Calu3 (cell line): Measurements from ENCODE around the gene NUMBL. TPM values are rescaled to one million over a fixed set of nuclear protein-coding genes. Genes with fewer than 3 reads are reported as not detected.
A peak's percentile ranks its signal among the peaks of the same experiment; 100 is the strongest.

Experiments
- BruUV-seq: library from RNA; stranded (reverse); fragments of 400-500 nt; replicated peaks from 2 replicates; lab custom pipeline; 2021; lab: Mats Ljungman, UMichigan
- CTCF ChIA-PET: fragments of 300-600 bp; sonication (Branson Sonifier 250); formaldehyde crosslinking; loops from one replicate; lab custom pipeline; 2022; ENCODE audit warnings: antibody characterized with exemption; lab: Charles Lee
- DNase-seq: peaks from one replicate; pipeline ENCODE4 v3.0.0; 2022
- H3K27ac Mint-ChIP-seq: one replicate; pipeline ENCODE4 v1.8.0; 2022; ENCODE audit warnings: mixed read lengths; ENCODE audit not compliant: unreplicated experiment
- H3K27me3 Mint-ChIP-seq: one replicate; pipeline ENCODE4 v1.8.0; 2022; ENCODE audit warnings: mixed read lengths; ENCODE audit not compliant: unreplicated experiment
- H3K36me3 Mint-ChIP-seq: one replicate; pipeline ENCODE4 v1.8.0; 2022; ENCODE audit warnings: mild to moderate bottlenecking, moderate library complexity, mixed read lengths; ENCODE audit not compliant: insufficient read depth, unreplicated experiment
- H3K4me1 Mint-ChIP-seq: one replicate; pipeline ENCODE4 v1.8.0; 2022; ENCODE audit warnings: mild to moderate bottlenecking, low read depth, mixed read lengths; ENCODE audit not compliant: unreplicated experiment
- H3K4me3 Mint-ChIP-seq: one replicate; pipeline ENCODE4 v1.8.0; 2022; ENCODE audit warnings: mild to moderate bottlenecking, low read depth, moderate library complexity, mixed read lengths; ENCODE audit not compliant: unreplicated experiment
- H3K9me3 Mint-ChIP-seq: one replicate; pipeline ENCODE4 v1.8.0; 2022; ENCODE audit warnings: low read depth, mixed read lengths; ENCODE audit not compliant: unreplicated experiment
- intact Hi-C: fragments of 100-400 bp; cut with micrococcal nuclease; formaldehyde crosslinking; loops from one replicate; pipeline ENCODE4 v1.10.0; 2022; ENCODE audit not compliant: unreplicated experiment
- total RNA-seq: library from RNA; stranded (reverse); gene quantifications from 2 replicates; pipeline ENCODE4 v1.2.3, GENCODE V29; 2022
- TF ChIP-seq, protein P1 (sequence below): fragments of 200-600 bp; IDR thresholded peaks from one replicate; pipeline ENCODE4 v1.8.0; 2022; ENCODE audit warnings: antibody characterized with exemption; ENCODE audit not compliant: unreplicated experiment

The NUMBL gene
- total RNA-seq, 1 experiment from 2014 or later: 21.4 TPM

DNA sequence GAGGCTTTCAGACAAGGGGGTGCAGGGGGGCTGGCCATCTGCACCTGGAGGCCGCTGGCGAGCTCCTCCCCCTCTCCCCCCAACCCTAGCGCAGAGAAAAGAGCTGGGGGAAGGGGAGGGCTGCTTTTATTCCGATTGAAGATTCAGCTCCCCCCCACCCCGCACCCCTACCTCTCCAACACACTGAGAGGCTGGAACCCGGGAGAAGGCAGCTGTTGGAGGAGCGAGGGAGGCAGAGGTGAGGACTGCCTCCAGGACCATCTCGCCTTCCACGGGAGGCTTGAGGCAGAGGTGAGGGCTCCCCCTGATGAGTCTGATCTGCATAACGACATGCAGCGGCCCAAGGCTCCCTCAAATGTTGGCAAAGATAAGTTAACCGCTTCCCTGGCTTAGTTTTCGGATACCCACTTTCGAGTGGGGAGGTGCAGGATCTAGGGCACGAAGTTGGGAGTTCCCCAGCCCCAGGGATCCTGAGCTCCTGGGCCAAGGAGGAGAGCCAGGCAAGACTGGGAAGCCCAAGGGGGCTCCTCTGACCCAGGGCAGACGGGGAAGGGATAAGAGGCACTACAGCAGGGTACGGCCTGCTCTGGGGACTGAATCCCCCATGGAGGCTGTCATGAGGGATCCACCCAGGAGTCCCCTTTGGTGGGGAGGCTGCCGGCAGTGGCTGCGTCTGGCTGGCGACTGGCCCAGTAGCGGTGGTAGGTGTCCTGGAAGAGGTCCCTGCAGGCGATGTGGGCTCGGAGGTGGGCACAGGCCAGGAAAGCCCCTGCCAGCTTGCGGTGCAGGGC, 1.2 kb upstream of the NUMBL start:
- BruUV-seq: no TSS peak
- Mint-ChIP-seq H3K36me3 (peaks cover 57% of the 10 kb centered on the region), H3K9me3 (no peaks in the 10 kb centered on the region), H3K4me1 (no peaks in the 10 kb centered on the region), H3K27ac (peak overlapping the region; percentile 94), H3K4me3 (no peak overlapping the region), H3K27me3 (no peaks in the 10 kb centered on the region)
- intact Hi-C loops: no loop called here
- CTCF ChIA-PET: interaction anchor here (0.7 kb wide), 2 partner anchors 86 to 314 kb away, joined by 4 read pairs; no protein-coding TSS in a partner anchor
- DNase-seq: no peak
- TF ChIP-seq, protein P1, sequence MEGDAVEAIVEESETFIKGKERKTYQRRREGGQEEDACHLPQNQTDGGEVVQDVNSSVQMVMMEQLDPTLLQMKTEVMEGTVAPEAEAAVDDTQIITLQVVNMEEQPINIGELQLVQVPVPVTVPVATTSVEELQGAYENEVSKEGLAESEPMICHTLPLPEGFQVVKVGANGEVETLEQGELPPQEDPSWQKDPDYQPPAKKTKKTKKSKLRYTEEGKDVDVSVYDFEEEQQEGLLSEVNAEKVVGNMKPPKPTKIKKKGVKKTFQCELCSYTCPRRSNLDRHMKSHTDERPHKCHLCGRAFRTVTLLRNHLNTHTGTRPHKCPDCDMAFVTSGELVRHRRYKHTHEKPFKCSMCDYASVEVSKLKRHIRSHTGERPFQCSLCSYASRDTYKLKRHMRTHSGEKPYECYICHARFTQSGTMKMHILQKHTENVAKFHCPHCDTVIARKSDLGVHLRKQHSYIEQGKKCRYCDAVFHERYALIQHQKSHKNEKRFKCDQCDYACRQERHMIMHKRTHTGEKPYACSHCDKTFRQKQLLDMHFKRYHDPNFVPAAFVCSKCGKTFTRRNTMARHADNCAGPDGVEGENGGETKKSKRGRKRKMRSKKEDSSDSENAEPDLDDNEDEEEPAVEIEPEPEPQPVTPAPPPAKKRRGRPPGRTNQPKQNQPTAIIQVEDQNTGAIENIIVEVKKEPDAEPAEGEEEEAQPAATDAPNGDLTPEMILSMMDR: no peak

DNA sequence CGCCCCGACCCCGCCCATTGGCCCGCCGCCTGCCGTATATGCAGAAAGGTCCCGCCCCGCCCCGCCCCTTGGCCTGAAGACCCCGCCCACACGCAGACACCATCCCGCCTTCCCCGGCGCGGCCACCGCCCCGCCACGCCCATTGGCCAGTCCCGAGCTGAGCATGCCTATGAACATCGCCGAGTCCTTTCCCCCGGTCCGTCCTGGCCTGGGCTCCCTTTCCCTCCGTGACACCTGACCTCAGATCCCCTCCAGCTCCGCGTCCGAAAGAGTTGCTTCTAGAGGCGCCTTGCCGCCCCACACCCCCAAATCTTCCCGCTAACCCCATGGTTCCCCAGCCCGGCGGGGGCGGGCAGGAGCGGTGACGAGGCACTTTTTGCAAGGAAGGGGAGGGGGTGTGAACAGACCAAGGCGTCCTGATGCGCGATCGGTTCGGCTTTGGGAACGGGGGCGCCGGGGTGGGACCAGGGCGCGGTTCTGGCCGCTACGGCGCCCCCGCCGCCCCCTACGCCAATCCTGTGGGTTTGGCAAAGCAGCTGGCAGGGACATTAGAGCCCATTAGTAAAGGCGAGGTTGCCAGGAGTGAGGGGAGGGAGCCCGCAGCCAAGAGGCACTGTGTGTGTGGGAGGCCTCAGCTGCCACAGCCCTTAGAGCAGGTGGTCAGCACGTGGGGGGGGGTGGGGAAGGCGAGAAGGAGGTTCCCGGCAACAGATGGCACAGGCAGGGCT, 406 bp upstream of the NUMBL start:
- peaks cover 53% of the 10 kb centered on the region for H3K36me3 Mint-ChIP-seq
- peak; percentile 93 for DNase-seq
- BruUV-seq: no TSS peak
- H3K4me3 Mint-ChIP-seq: no peak overlapping the region
- no peaks in the 10 kb centered on the region for H3K4me1 Mint-ChIP-seq
- peak overlapping the region; percentile 94 for H3K27ac Mint-ChIP-seq
- H3K27me3 Mint-ChIP-seq: no peaks in the 10 kb centered on the region
- TF ChIP-seq, protein P1: no peak
- no peaks in the 10 kb centered on the region for H3K9me3 Mint-ChIP-seq
- CTCF ChIA-PET: interaction anchor here (0.6 to 0.7 kb wide), 3 partner anchors 87 to 541 kb away, joined by 3 to 4 read pairs (median 4); no protein-coding TSS in a partner anchor
- intact Hi-C loops: no loop called here

DNA sequence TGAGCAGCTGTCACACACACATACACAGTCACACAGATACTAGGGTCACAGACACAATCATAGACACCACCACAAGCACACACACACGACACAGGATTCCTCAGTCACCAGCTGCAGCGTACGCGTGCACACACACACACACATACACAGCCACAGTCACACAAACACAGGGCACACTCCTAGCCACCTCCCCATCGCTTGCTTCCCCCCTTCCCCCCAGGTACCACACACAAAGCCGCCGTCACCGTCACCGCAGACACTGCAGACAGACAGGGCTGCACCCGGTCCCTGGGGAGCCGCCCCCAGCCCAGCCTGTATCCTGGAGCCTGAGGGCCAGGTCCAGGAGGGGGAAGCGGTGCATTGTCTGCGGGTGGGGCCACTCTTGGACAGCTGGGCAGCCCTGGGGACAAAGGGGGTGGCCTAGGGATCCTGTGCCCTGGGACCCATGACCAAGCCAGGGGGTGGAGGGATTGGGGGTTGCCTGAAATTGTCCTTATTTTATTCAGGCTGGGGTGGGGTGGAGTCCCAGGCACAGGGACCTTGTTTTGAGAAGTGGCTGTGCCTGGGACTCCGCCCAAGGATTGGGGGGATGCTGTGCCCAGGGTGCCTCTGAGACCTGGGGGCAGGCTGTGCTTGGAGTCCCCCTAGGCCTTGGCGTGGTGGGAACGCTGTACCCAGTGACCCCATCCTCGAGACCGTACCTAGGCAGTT, 957 bp downstream of the NUMBL start:
- TF ChIP-seq, protein P1: no peak
- DNase-seq: no peak
- Mint-ChIP-seq H3K27me3 (no peaks in the 10 kb centered on the region), H3K9me3 (no peaks in the 10 kb centered on the region), H3K4me1 (no peaks in the 10 kb centered on the region), H3K36me3 (peaks cover 44% of the 10 kb centered on the region), H3K4me3 (no peak overlapping the region), H3K27ac (no peak overlapping the region)
- BruUV-seq: no TSS peak
- intact Hi-C loops: no loop called here
- CTCF ChIA-PET: no interaction called here

DNA sequence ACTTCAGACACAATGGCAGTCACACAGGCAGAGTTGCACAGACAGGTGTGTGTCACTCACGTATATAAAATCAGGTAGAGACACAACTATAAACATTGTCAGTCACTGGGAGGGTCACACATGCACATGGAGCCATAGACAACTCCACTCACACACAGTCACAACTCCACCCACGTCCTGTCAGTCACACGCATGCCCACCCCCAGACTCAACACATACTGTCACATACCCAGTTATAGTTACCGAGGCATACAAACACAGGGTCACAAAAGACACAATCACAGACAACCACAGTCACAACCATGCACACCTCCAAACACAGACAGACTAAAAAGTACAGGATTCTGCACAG, 1.5 kb downstream of the NUMBL start:
- peaks cover 38% of the 10 kb centered on the region for H3K36me3 Mint-ChIP-seq
- H3K27ac Mint-ChIP-seq: no peak overlapping the region
- CTCF ChIA-PET: no interaction called here
- TF ChIP-seq, protein P1: no peak
- intact Hi-C loops: no loop called here
- DNase-seq: no peak
- BruUV-seq: no TSS peak
- no peaks in the 10 kb centered on the region for H3K27me3 Mint-ChIP-seq
- H3K4me3 Mint-ChIP-seq: no peak overlapping the region
- no peaks in the 10 kb centered on the region for H3K9me3 Mint-ChIP-seq
- no peaks in the 10 kb centered on the region for H3K4me1 Mint-ChIP-seq
